ENCODE data around the gene SH3GLB1. TPM values are rescaled to one million over a fixed set of nuclear protein-coding genes. Genes with fewer than 3 reads are reported as not detected.

Gene SH3GLB1
- total and polyA plus RNA-seq, 2 of the 8 experiments (the other 6 are each of a cell fraction or from before 2014, with no cell fraction given): 7.7 to 43.1 TPM

DNA sequence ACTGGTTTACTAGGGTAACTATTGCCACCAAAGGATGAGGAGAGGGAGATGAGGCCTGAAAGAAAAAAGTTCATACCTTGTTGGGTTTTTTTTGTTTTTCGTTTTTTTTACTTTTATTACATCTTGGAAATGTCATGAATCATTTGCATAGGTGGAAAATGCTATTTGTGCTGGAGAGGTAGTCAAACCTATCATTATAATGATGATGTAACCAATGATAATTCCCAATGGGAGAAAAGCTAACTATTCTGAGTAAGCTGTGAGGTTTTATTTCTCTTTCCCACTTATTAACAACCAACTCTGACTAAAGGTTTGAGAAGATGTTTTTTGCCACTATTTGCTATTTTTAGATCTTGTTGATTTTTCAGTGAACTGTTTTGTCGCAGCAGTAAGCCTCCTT is 29.0 kb downstream of the SH3GLB1 start:
- Histone ChIP-seq H3K4me3 (ENCODE audit: extremely low read depth in 1 of 4, insufficient read depth in 2 of 4, low read depth in 3 of 4, low read length in 4 of 4) (no peak overlapping the region), H3K4me1 (replicated peaks in 1 of 4; ENCODE audit: control insufficient read depth in 3 of 4, insufficient read depth in 4 of 4, low read length in 3 of 4) (no peaks in the 10 kb centered on the region), H2BK120ac (replicated peaks; ENCODE audit: low read depth, low read length) (no peak overlapping the region), H2BK12ac (ENCODE audit: low read depth, low read length) (no peak overlapping the region), H3K27ac (ENCODE audit: low read depth, low read length) (no peak overlapping the region), H2BK5ac (ENCODE audit: low read depth, low read length) (no peak overlapping the region), H3K23ac (ENCODE audit: insufficient read length) (no peak overlapping the region), H3K79me1 (ENCODE audit: low read depth, low read length) (no peaks in the 10 kb centered on the region), H3K23me2 (ENCODE audit: low read depth, low read length) (no peaks in the 10 kb centered on the region), H3K27me3 (replicated peaks in 1 of 4; ENCODE audit: control insufficient read depth in 3 of 4, extremely low read depth in 1 of 4, insufficient read depth in 3 of 4, low read length in 3 of 4) (no peaks in the 10 kb centered on the region), H2AFZ (ENCODE audit: low read length) (no peak overlapping the region), H3K4ac (replicated peaks; ENCODE audit: insufficient read length, low read depth, low read length) (no peak overlapping the region), H4K91ac (replicated peaks; ENCODE audit: insufficient read length, low read length) (no peak overlapping the region), H4K8ac (ENCODE audit: extremely low read depth, insufficient read depth, low read length) (no peak overlapping the region), H3K9me3 (ENCODE audit: insufficient read depth in 2 of 2, low read depth in 1 of 2, low read length in 1 of 2) (no peaks in the 10 kb centered on the region), H3K14ac (ENCODE audit: insufficient read length) (no peak overlapping the region), H4K20me1 (replicated peaks in 1 of 2; ENCODE audit: control insufficient read depth in 1 of 2, insufficient read depth in 2 of 2, low read length in 2 of 2) (no peaks in the 10 kb centered on the region), H3K36me3 (ENCODE audit: control insufficient read depth in 2 of 4, insufficient read depth in 4 of 4, low read length in 3 of 4) (peaks cover 5 to 36% (median 17%) of the 10 kb centered on the region in 4 experiments; a peak in 6 of 8 replicates), H3K4me2 (ENCODE audit: insufficient read depth in 1 of 2, low read depth in 2 of 2, low read length in 2 of 2) (no peak overlapping the region), H3K9ac (replicated peaks in 1 of 4; ENCODE audit: extremely low read depth in 1 of 4, low read depth in 3 of 4, low read length in 3 of 4) (no peak overlapping the region), H3K56ac (replicated peaks; ENCODE audit: insufficient read length, low read depth, low read length) (no peak overlapping the region), H3K18ac (ENCODE audit: extremely low read depth, low read length) (no peak overlapping the region), H3K79me2 (ENCODE audit: control insufficient read depth in 1 of 2, insufficient read depth in 2 of 2, low read length in 2 of 2) (no peaks in the 10 kb centered on the region), H4K5ac (ENCODE audit: insufficient read length, low read depth, low read length) (no peak overlapping the region), H2AK5ac (ENCODE audit: low read depth, low read length) (no peak overlapping the region), H2BK20ac (ENCODE audit: low read length) (no peak overlapping the region), H2BK15ac (ENCODE audit: low read length) (no peak overlapping the region)
- 49% methylated on average over 2 of the region's 2 CpGs; no CpG with 5 or more reads in 1 of the 2 experiments for WGBS, 2 experiments (ENCODE audit: extremely low coverage in 1 of 2, insufficient coverage in 1 of 2, insufficient read length in 1 of 2, insufficient replicate concordance in 2 of 2, low coverage in 1 of 2, low lambda C conversion rate in 2 of 2, missing lambda C conversion rate in 1 of 2)
- TF ChIP-seq POLR2A (IDR thresholded peaks at IDR 0.05; ENCODE audit: control extremely low read depth in 1 of 2, low read depth in 2 of 2, low read length in 2 of 2) (no peak), KDM5A (IDR thresholded peaks at IDR 0.05; ENCODE audit: low read length) (no peak), RNF2 (IDR thresholded peaks at IDR 0.05; ENCODE audit: borderline replicate concordance, low read depth, low read length, missing control alignments, poor library complexity, severe bottlenecking) (no peak), JUND (IDR thresholded peaks at IDR 0.05; ENCODE audit: low read length) (no peak), RAD21 (IDR thresholded peaks at IDR 0.05 in 1 of 2, conservative IDR thresholded peaks at IDR 0.05 in 1 of 2; ENCODE audit: low read depth in 2 of 2, low read length in 2 of 2) (no peak), SP4 (IDR thresholded peaks at IDR 0.05; ENCODE audit: low read length) (no peak), CHD1 (IDR thresholded peaks at IDR 0.05; ENCODE audit: low read depth, low read length) (no peak), POU5F1 (IDR thresholded peaks at IDR 0.05; ENCODE audit: low read depth, low read length) (no peak), HDAC2 (IDR thresholded peaks at IDR 0.05; ENCODE audit: borderline replicate concordance in 1 of 2, low read depth in 2 of 2, low read length in 2 of 2) (no peak), POLR2AphosphoS5 (IDR thresholded peaks at IDR 0.05; ENCODE audit: low read depth, low read length) (no peak), SIRT6 (IDR thresholded peaks at IDR 0.05; ENCODE audit: low read length) (no peak)
- TF ChIP-seq, protein P1, sequence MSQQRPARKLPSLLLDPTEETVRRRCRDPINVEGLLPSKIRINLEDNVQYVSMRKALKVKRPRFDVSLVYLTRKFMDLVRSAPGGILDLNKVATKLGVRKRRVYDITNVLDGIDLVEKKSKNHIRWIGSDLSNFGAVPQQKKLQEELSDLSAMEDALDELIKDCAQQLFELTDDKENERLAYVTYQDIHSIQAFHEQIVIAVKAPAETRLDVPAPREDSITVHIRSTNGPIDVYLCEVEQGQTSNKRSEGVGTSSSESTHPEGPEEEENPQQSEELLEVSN (IDR thresholded peaks at IDR 0.05): no peak
- FAIRE-seq: no peak
- POLR2A ChIA-PET (ENCODE audit: partially characterized antibody): interaction anchor here (0.6 kb wide), 1 partner anchor 1403 kb away, joined by 3 read pairs; no protein-coding TSS in a partner anchor
- no peak for DNase-seq (ENCODE audit: low read depth in 1 of 2, low spot score in 2 of 2)
- CTCF ChIA-PET (ENCODE audit: partially characterized antibody): interaction anchor here (0.6 to 1.7 kb wide), 3 partner anchors 10 to 182 kb away, joined by 4 to 5 read pairs (median 5); no protein-coding TSS in a partner anchor
